ENCODE data around the gene CAPRIN2.

CAPRIN2 gene

DNA sequence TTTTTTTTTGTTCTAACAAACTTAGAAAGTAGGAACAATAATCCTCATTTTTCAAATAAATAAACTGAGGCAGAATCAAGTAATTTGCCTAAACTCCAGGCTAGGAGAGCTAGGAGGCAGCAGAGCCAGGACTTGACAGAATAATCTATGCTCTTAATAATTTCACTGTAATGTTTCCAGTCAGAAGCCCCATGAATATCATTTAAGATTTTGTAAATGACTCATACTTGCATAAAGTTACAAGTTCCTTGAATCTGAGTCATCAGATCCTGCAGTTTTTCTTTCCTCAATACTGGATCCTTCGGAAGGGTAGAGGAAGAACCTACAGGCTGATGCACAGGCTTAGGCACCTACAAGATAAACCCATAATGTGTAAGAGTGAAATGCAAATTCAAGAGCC, 29.0 kb downstream of the CAPRIN2 start:
- DNase-seq (ENCODE audit: insufficient read length, low spot score) = no peak
- TF ChIP-seq PAX5 (IDR thresholded peaks at IDR 0.05; ENCODE audit: insufficient read depth, low read length, severe bottlenecking) = no peak
- TF ChIP-seq TAF1 (IDR thresholded peaks at IDR 0.05; ENCODE audit: low read depth, low read length) = no peak
- no peak for TF ChIP-seq POU2F2 (IDR thresholded peaks at IDR 0.05; ENCODE audit: low read depth, low read length)
- TF ChIP-seq SPI1 (IDR thresholded peaks at IDR 0.05; ENCODE audit: low read depth, low read length) = no peak
- TF ChIP-seq POLR2A (IDR thresholded peaks at IDR 0.05; ENCODE audit: low read depth, low read length) = no peak
- no peak for FAIRE-seq

DNA sequence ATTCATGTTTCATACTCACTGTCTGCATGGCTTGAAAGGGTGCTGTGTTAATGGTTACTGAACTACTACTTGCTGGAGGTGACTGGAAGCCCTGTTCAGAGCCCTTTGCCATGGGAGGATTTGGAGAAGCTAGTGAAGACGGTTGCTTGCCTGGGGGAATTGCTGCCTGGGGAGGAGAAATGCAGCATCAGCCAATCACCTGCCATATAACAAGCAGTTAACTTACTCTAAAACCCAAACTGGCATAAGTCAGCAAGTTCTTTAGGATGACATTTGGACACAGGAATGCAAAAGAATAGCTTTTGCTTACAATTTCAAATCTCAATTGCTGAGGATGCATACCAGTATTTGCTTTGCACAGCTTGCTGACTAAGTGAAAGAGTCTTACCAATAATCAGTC, 35.7 kb downstream of the CAPRIN2 start:
- peak; percentile 51 for FAIRE-seq
- TF ChIP-seq TAF1 (IDR thresholded peaks at IDR 0.05; ENCODE audit: low read depth, low read length) (no peak), POU2F2 (IDR thresholded peaks at IDR 0.05; ENCODE audit: low read depth, low read length) (no peak), SPI1 (IDR thresholded peaks at IDR 0.05; ENCODE audit: low read depth, low read length) (no peak), POLR2AphosphoS5 (IDR thresholded peaks at IDR 0.05; ENCODE audit: low read depth, low read length) (no peak), PAX5 (IDR thresholded peaks at IDR 0.05; ENCODE audit: insufficient read depth, low read length, severe bottlenecking) (no peak), POLR2A (IDR thresholded peaks at IDR 0.05; ENCODE audit: low read depth, low read length) (no peak)
- no peak for DNase-seq (ENCODE audit: insufficient read length, low spot score)

DNA sequence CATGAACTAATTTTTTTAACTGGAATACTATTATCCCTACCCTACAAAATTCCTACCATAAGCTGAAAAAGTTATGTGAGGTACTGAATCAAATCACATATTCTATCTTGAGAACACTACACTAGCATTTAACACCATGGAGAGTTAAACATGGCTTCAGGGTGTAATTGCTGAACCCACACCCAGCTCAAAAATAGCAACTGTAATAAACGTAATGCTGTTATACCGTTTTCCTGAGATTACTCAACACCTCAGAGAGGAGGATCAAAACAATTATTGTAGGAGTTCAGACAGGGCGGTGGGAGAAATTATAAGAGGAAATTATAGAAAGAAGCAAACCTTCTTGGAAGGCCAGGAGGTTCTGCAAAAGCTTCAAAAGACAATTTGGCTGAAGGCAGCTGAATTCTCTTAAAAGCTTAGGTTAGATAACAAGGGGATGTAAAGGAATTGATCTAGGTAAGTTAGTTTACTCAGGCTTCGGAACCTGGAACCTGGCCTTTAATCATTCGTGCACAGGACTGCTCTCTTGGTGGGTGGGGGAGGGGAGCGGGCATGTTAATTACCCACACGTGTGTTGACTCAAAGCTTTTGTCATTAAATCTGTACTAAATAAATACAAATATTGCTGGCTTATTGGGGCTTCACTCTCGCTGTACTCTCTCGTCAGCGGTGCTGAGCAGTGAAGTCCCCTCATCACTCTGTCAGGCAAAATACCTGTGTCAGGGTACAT, 47.0 kb downstream of the CAPRIN2 start:
- peak; percentile 9 for FAIRE-seq
- TF ChIP-seq TAF1 (IDR thresholded peaks at IDR 0.05; ENCODE audit: low read depth, low read length) (no peak), SPI1 (IDR thresholded peaks at IDR 0.05; ENCODE audit: low read depth, low read length) (no peak), PAX5 (IDR thresholded peaks at IDR 0.05; ENCODE audit: insufficient read depth, low read length, severe bottlenecking) (no peak), POU2F2 (IDR thresholded peaks at IDR 0.05; ENCODE audit: low read depth, low read length) (no peak), POLR2A (IDR thresholded peaks at IDR 0.05; ENCODE audit: low read depth, low read length) (no peak), POLR2AphosphoS5 (IDR thresholded peaks at IDR 0.05; ENCODE audit: low read depth, low read length) (no peak)
- no peak for DNase-seq (ENCODE audit: insufficient read length, low spot score)

DNA sequence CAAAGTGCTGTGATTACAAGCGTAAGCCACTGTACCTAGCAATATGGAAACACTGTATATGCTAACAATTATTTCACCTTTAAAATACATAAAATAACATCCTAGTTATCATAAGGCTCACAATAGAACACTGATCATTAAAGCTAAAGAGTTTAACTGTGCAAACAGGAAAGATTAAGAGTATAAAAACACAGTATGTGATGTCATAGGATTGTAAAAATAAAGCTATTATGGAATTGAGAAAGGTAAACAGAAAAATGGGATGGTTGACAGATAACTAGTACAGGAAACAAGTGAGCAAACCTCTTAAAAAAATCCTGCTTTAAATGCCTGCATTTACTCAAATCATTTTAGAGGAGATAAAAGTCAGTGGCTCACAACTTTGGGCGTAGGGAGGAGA, 48.3 kb downstream of the CAPRIN2 start:
- TF ChIP-seq POU2F2 (IDR thresholded peaks at IDR 0.05; ENCODE audit: low read depth, low read length) (no peak), PAX5 (IDR thresholded peaks at IDR 0.05; ENCODE audit: insufficient read depth, low read length, severe bottlenecking) (no peak), POLR2A (IDR thresholded peaks at IDR 0.05; ENCODE audit: low read depth, low read length) (no peak), POLR2AphosphoS5 (IDR thresholded peaks at IDR 0.05; ENCODE audit: low read depth, low read length) (no peak), TAF1 (IDR thresholded peaks at IDR 0.05; ENCODE audit: low read depth, low read length) (no peak), SPI1 (IDR thresholded peaks at IDR 0.05; ENCODE audit: low read depth, low read length) (no peak)
- DNase-seq (ENCODE audit: insufficient read length, low spot score) (no peak), FAIRE-seq (no peak)

DNA sequence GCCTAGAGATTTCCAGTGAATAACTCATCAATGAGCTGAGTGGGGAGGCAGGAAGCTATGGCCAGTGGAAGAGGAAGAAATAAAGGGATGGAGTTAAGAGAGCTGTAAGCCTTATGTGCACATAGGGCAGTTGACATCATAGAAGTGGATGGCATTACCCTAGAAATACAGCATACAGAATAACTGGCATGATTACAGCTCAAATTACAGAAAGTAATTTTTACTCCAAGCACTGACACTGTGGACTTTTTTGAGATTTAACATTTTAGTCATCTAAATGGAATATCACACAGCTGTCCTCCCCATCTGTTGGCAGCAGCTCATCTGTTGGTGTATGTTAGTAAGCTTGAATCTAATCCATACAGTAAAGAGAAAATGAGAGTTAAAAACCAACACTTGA, 53.7 kb downstream of the CAPRIN2 start:
- FAIRE-seq = no peak
- TF ChIP-seq POU2F2 (IDR thresholded peaks at IDR 0.05; ENCODE audit: low read depth, low read length) = no peak
- DNase-seq (ENCODE audit: insufficient read length, low spot score) = no peak

DNA sequence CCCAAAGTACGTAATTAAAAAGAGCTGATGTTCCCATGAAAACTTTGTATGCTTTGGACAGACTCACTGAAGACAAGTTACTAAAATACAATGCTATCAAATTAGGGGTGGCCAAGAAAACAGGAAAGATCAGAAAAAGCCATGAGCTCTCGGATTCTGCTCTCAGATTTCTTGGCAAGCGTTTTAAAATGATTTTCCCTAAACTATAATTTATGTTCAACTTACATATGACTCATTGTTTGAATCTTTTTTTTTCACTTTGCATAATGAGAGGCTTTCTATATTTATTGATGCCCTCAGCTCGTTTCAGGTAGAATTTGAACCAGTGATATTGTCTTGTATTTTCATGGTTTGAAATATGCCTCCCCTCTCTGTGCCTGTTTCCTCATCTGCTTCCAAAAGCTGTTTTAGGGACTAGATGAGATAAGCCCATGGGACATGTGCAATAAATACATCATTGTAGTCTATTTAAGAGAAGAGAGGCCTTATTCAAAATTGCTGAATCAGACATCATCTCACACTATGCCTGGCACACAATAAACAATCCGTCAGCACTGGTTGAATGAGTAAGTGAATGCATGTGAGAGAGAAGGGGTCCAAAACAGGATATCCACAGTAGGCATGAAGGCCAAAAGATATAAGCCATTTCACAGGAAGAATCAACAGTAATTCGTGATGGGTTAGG, 54.4 kb downstream of the CAPRIN2 start:
- no peak for TF ChIP-seq POLR2A (IDR thresholded peaks at IDR 0.05; ENCODE audit: low read depth, low read length)
- no peak for TF ChIP-seq SPI1 (IDR thresholded peaks at IDR 0.05; ENCODE audit: low read depth, low read length)
- no peak for TF ChIP-seq TAF1 (IDR thresholded peaks at IDR 0.05; ENCODE audit: low read depth, low read length)
- no peak for TF ChIP-seq POLR2AphosphoS5 (IDR thresholded peaks at IDR 0.05; ENCODE audit: low read depth, low read length)
- TF ChIP-seq PAX5 (IDR thresholded peaks at IDR 0.05; ENCODE audit: insufficient read depth, low read length, severe bottlenecking) = no peak
- TF ChIP-seq POU2F2 (IDR thresholded peaks at IDR 0.05; ENCODE audit: low read depth, low read length) = no peak
- DNase-seq (ENCODE audit: insufficient read length, low spot score) (no peak), FAIRE-seq (no peak)

DNA sequence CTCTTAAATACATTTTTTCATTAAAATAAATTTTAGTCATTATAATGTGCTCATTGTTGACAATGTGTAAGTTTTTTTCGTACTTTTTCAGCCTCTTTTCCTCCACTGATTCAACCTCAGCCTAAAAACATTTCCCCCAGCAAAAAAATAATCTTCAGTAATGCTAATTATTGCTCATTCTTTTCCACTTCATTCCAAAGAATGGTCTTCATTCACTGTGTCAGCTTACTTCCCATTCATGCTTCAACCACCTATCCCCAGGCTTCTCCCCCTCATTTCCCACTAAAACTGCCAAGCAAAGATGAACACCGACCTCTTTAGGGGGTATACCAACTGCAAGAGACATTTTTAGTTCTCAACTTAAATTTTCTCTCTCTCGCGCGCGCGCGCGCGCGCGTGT, 56.4 kb downstream of the CAPRIN2 start:
- FAIRE-seq (no peak), DNase-seq (ENCODE audit: insufficient read length, low spot score) (no peak)
- no peak for TF ChIP-seq PAX5 (IDR thresholded peaks at IDR 0.05; ENCODE audit: insufficient read depth, low read length, severe bottlenecking)

DNA sequence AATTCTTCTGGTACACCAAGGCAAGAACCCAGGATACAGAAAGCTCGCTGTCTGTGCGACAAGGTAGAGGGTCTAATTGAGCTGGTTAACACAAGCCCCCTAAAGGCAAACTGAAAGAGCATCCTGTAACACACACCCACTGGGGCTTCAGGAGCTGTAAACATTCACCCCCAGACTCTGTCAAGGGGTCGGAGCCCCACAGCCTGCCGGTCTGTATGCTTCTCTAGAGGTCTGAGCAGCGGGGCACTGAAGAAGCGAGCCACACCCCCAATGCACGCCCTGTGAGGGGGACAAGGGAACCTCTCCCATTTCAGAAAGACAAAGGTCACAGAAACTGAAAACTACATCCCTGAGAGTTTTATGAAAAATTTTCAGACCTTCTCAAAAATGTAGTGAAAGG, 57.8 kb downstream of the CAPRIN2 start:
- DNase-seq (ENCODE audit: insufficient read length, low spot score) (no peak), FAIRE-seq (no peak)
- TF ChIP-seq PAX5 (IDR thresholded peaks at IDR 0.05; ENCODE audit: insufficient read depth, low read length, severe bottlenecking) = no peak

DNA sequence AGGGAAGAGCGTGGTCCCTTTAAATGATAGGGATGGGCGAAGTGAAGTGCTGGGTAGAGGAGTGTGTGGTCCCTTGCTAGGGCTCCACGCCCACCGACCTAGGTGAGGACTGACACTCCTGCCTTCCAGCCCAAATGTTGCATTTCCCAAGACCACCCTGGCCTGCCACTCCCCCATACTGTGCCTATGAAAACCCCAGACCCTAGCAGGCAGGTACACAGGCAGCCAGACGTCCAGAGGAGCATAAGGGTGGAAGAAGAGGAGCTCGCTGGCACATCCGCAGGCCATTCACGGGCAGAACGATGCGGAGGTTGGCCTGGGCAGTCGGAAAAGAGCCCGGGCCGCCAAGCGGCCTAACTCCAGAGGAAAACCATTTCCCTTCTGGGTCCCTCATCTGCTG, 58.3 kb downstream of the CAPRIN2 start:
- peak; percentile 1 for DNase-seq (ENCODE audit: insufficient read length, low spot score)
- TF ChIP-seq TAF1 (IDR thresholded peaks at IDR 0.05; ENCODE audit: low read depth, low read length) = no peak
- TF ChIP-seq PAX5 (IDR thresholded peaks at IDR 0.05; ENCODE audit: insufficient read depth, low read length, severe bottlenecking) = no peak
- no peak for TF ChIP-seq POLR2AphosphoS5 (IDR thresholded peaks at IDR 0.05; ENCODE audit: low read depth, low read length)
- TF ChIP-seq POLR2A (IDR thresholded peaks at IDR 0.05; ENCODE audit: low read depth, low read length) = no peak
- no peak for TF ChIP-seq POU2F2 (IDR thresholded peaks at IDR 0.05; ENCODE audit: low read depth, low read length)
- no peak for TF ChIP-seq SPI1 (IDR thresholded peaks at IDR 0.05; ENCODE audit: low read depth, low read length)
- FAIRE-seq = no peak

DNA sequence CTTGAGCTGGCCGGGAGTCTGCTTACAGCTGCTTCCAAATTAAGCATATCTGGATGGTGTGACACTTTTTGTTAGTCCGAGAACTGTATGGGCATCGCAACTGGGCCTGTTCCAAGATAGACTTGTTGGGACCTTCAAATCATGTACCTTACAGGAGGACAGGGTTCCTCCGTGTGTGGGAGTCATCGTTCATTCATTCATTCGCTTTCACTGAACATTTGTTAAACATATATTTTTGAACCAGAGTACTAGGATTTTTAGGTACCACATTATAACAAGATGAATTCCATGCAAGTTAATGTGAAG, 58.7 kb downstream of the CAPRIN2 start:
- no peak for FAIRE-seq
- TF ChIP-seq TAF1 (IDR thresholded peaks at IDR 0.05; ENCODE audit: low read depth, low read length) (no peak), POLR2AphosphoS5 (IDR thresholded peaks at IDR 0.05; ENCODE audit: low read depth, low read length) (no peak), POLR2A (IDR thresholded peaks at IDR 0.05; ENCODE audit: low read depth, low read length) (no peak), SPI1 (IDR thresholded peaks at IDR 0.05; ENCODE audit: low read depth, low read length) (no peak)

More for the DNA sequence above, 58.7 kb downstream of the CAPRIN2 start:
- no peak for DNase-seq (ENCODE audit: insufficient read length, low spot score)

Measured in GM12891 (cell line).